ENCODE data around the gene RMDN3. TPM values are rescaled to one million over a fixed set of nuclear protein-coding genes. Genes with fewer than 3 reads are reported as not detected.

The RMDN3 gene
- total RNA-seq, 1 donor from 2014 or later = 30.2 TPM

DNA sequence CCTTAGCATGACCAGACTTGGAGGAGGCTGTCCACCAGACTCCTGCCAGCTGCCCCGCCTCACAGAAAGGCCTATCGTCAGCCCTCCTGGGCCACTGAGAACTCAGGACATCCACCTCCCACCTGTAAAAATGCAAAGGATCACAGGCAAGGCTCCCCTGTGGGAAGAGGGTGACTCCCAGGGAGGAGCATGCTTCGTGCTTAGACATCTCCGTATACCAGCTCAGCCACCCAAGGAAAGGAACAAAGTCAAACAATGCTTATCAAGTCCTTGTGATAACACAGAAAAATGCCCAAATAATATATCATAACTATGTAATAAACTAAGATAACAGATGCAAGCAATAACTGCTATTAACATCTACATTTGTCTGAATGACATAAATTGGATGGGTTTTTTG lies 4.2 kb downstream of the RMDN3 start:
- TF ChIP-seq, protein P1, sequence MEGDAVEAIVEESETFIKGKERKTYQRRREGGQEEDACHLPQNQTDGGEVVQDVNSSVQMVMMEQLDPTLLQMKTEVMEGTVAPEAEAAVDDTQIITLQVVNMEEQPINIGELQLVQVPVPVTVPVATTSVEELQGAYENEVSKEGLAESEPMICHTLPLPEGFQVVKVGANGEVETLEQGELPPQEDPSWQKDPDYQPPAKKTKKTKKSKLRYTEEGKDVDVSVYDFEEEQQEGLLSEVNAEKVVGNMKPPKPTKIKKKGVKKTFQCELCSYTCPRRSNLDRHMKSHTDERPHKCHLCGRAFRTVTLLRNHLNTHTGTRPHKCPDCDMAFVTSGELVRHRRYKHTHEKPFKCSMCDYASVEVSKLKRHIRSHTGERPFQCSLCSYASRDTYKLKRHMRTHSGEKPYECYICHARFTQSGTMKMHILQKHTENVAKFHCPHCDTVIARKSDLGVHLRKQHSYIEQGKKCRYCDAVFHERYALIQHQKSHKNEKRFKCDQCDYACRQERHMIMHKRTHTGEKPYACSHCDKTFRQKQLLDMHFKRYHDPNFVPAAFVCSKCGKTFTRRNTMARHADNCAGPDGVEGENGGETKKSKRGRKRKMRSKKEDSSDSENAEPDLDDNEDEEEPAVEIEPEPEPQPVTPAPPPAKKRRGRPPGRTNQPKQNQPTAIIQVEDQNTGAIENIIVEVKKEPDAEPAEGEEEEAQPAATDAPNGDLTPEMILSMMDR (IDR thresholded peaks at IDR 0.05) = no peak
- Mint-ChIP-seq H3K4me3 (ENCODE audit: unreplicated experiment) (no peak overlapping the region), H3K9me3 (ENCODE audit: unreplicated experiment) (no peaks in the 10 kb centered on the region), H3K27me3 (ENCODE audit: unreplicated experiment) (no peaks in the 10 kb centered on the region), H3K36me3 (ENCODE audit: unreplicated experiment) (peaks cover 15% of the 10 kb centered on the region), H3K4me1 (ENCODE audit: unreplicated experiment) (peaks cover 29% of the 10 kb centered on the region), H3K27ac (ENCODE audit: unreplicated experiment) (no peak overlapping the region)
- DNase-seq (ENCODE audit: extremely low spot score, unreplicated experiment) = no peak

DNA sequence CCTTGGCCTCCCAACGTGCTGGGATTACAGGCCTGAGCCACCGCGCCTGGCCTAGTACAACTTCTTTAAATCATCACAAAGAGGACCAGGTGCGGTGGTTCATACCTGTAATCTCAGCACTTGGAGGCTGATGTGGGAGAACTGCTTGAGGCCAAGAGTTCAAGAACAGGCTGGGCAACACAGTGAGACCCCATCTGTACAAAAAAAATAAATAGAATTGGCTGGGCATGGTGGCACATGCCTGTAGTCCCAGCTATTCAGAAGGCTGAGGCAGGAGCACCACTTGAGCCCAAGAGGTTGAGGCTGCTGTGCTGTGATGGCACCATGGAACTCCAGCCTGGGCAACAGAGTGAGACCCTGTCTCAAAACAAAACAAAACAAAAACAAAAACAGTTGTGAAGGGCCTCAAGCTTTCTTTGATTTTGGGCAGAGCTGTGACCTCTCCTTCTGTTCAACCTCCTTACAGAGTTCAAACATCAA lies 5.9 kb downstream of the RMDN3 start:
- no peak for DNase-seq (ENCODE audit: extremely low spot score, unreplicated experiment)
- no peak overlapping the region for H3K27ac Mint-ChIP-seq (ENCODE audit: unreplicated experiment)
- H3K4me1 Mint-ChIP-seq (ENCODE audit: unreplicated experiment) = peaks cover 21% of the 10 kb centered on the region
- TF ChIP-seq, protein P1 (IDR thresholded peaks at IDR 0.05) = no peak
- peaks cover 23% of the 10 kb centered on the region for H3K36me3 Mint-ChIP-seq (ENCODE audit: unreplicated experiment)
- no peaks in the 10 kb centered on the region for H3K27me3 Mint-ChIP-seq (ENCODE audit: unreplicated experiment)
- no peak overlapping the region for H3K4me3 Mint-ChIP-seq (ENCODE audit: unreplicated experiment)
- H3K9me3 Mint-ChIP-seq (ENCODE audit: unreplicated experiment) = no peaks in the 10 kb centered on the region

DNA sequence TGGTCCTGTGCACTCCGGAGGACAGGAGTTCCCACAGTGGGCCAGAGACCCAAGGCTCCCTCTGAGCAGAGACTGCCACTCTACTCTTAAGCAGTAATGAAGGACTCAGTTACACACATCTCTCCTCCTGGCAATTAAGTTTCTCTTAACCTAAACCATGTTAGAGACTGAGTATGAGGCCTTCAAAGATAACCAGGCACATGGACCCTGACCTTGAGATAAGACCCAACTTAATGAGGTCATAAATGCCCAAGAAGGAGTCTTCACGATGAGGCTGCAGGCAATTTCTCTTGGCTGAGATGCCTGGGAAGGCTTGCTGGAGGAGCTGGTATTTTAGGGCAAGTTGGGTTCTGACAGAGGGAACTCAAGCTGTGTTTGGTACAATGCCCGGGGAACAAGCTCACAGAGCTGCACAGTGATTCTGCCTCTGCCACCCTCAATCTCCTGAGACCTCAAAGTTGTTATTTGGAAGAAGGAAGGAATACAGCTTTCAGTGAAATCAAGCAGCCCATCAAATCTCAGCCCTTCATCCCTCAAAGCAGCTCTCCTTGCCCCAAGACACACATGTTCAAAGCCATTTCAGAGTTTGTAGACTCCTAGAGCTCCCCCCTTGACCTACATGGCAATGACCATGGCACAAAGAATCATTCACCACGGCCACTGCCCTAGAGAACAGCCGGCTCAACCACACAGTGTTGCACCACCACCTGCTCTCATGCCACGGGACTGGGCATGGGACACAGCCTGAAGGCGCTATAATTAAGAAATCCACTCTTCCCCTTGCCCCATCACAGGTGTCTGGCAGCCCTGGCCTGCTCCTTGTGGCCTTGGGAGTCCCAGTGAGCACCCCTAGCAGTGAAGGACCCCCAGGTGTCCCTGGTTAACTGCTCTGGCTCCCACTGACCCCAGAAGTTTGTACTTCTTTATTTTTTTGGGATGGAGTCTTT lies 7.1 kb downstream of the RMDN3 start:
- Mint-ChIP-seq H3K27ac (ENCODE audit: unreplicated experiment) (peak overlapping the region; percentile 79), H3K27me3 (ENCODE audit: unreplicated experiment) (no peaks in the 10 kb centered on the region), H3K4me1 (ENCODE audit: unreplicated experiment) (peaks cover 13% of the 10 kb centered on the region), H3K4me3 (ENCODE audit: unreplicated experiment) (no peak overlapping the region), H3K36me3 (ENCODE audit: unreplicated experiment) (peaks cover 28% of the 10 kb centered on the region), H3K9me3 (ENCODE audit: unreplicated experiment) (no peaks in the 10 kb centered on the region)
- DNase-seq (ENCODE audit: extremely low spot score, unreplicated experiment) = no peak
- TF ChIP-seq, protein P1 (IDR thresholded peaks at IDR 0.05) = no peak

DNA sequence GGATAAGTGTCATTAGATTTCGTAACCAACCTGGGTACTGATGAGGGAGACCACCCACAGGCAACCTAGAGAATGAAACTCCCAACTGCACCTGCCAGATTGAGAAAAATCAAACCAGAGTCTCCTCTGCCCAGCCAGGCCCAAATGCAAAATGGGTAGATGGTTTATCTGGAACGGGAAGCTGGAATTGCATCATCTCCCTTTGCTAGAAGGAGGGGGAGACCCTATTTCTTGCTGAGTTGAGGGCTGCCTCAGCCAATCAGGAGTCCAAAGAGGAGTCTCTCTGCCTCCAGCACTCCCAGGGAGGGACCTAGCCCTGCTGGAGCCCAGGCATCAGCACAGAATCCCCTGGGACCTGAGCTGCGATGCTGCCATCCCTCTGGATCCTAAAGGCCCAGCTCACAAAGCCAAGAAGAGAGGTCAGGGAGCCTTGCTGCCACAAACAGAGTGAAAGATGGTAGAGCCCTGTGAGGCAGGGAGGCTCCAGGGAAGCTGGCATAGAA lies 8.1 kb downstream of the RMDN3 start:
- no peaks in the 10 kb centered on the region for H3K27me3 Mint-ChIP-seq (ENCODE audit: unreplicated experiment)
- peak overlapping the region; percentile 79 for H3K27ac Mint-ChIP-seq (ENCODE audit: unreplicated experiment)
- DNase-seq (ENCODE audit: extremely low spot score, unreplicated experiment) = no peak
- H3K36me3 Mint-ChIP-seq (ENCODE audit: unreplicated experiment) = peaks cover 26% of the 10 kb centered on the region
- TF ChIP-seq, protein P1 (IDR thresholded peaks at IDR 0.05) = no peak
- no peaks in the 10 kb centered on the region for H3K9me3 Mint-ChIP-seq (ENCODE audit: unreplicated experiment)
- H3K4me1 Mint-ChIP-seq (ENCODE audit: unreplicated experiment) = peaks cover 11% of the 10 kb centered on the region
- no peak overlapping the region for H3K4me3 Mint-ChIP-seq (ENCODE audit: unreplicated experiment)

DNA sequence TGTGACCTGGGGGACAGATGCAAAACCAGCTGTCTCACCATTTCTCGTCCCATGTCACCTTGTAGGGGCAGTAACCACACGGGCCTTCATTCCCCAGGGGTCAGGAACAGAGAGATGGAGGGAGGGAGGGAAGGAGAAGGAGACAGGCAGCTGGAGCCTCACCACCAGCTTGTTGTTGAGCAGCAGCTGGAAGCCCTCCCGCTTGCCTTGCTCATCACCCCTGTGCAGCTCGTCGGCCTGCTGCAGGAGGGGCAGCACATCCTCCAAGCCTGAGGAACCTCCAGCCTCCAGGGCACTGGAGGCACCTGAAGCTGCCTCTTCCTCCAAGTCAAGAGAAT lies 10.3 kb downstream of the RMDN3 start:
- Mint-ChIP-seq H3K9me3 (ENCODE audit: unreplicated experiment) (no peaks in the 10 kb centered on the region), H3K27me3 (ENCODE audit: unreplicated experiment) (no peaks in the 10 kb centered on the region), H3K36me3 (ENCODE audit: unreplicated experiment) (peaks cover 20% of the 10 kb centered on the region), H3K4me1 (ENCODE audit: unreplicated experiment) (peaks cover 11% of the 10 kb centered on the region), H3K4me3 (ENCODE audit: unreplicated experiment) (no peak overlapping the region), H3K27ac (ENCODE audit: unreplicated experiment) (no peak overlapping the region)
- DNase-seq (ENCODE audit: extremely low spot score, unreplicated experiment) = no peak
- TF ChIP-seq, protein P1 (IDR thresholded peaks at IDR 0.05) = no peak

Measured in osteocyte (in vitro differentiated cells).